ENCODE data around the gene CACYBP. TPM values are rescaled to one million over a fixed set of nuclear protein-coding genes. Genes with fewer than 3 reads are reported as not detected.

CACYBP gene
- total RNA-seq (100 to 1,000 TPM in 1 of 4 donors, 10 to 100 TPM in 3; 41.3 to 107 (median 85.7) TPM), polyA plus RNA-seq (10 to 100 TPM; 75.7 to 87.1 (median 77.2) TPM)

GRCh38 chr1:174999936-175000696 is at the start of gene CACYBP:
Gene CACYBP, plus strand, starts transcription at chr1:174999947. Its CDS starts 234 bp downstream, at chr1:175000181.
- intact Hi-C loops (cut with DNase I): loop anchor here (2.0 to 10.0 kb wide), 4 partner anchors 23 to 1565 kb away; partner anchors contain the start of genes GAS5, MRPS14, RC3H1 and ZBTB37
- WGBS, 2 donors: 0% methylated on average over 71 of the region's 71 CpGs
- no peak for DNase-seq
- Histone ChIP-seq H3K36me3 (no peaks in the 10 kb centered on the region), H3K27ac (peak within 1 kb of the TSS; percentile 93 to 99 (median 94)), H3K27me3 (no peaks in the 10 kb centered on the region), H3K4me3 (peak within 1 kb of the TSS; percentile 72 to 96 (median 90)), H3K4me1 (peaks cover 0 to 44% (median 26%) of the 10 kb centered on the region in 4 donors), H3K9me3 (no peaks in the 10 kb centered on the region)
- TF ChIP-seq POLR2AphosphoS5 (IDR thresholded peaks at IDR 0.05): peak in 3 of 4 donors; percentile 5 to 85 (median 64)
- TF ChIP-seq EP300 (IDR thresholded peaks at IDR 0.05): no peak

GRCh38 chr1:174953285-174954072 is 46.3 kb upstream of the CACYBP start:
- 23 to 58% methylated on average over 11 of the region's 11 CpGs for WGBS, 2 donors
- intact Hi-C loops (cut with DNase I): no loop called here
- H3K4me3 ChIP-seq: no peak overlapping the region

GRCh38 chr1:174954073-174954460 is 45.7 kb upstream of the CACYBP start:
- intact Hi-C loops (cut with DNase I): no loop called here
- Histone ChIP-seq H3K9me3 (no peaks in the 10 kb centered on the region), H3K4me1 (peaks cover 0 to 12% (median 6%) of the 10 kb centered on the region in 4 donors), H3K36me3 (no peaks in the 10 kb centered on the region), H3K27me3 (no peaks in the 10 kb centered on the region), H3K4me3 (no peak overlapping the region), H3K27ac (peak overlapping the region in 1 of 4 donors; percentile 34)
- no peak for DNase-seq
- TF ChIP-seq CTCF (IDR thresholded peaks at IDR 0.05): no peak
- no peak for TF ChIP-seq EP300 (IDR thresholded peaks at IDR 0.05)
- TF ChIP-seq POLR2AphosphoS5 (IDR thresholded peaks at IDR 0.05): no peak
- no peak for TF ChIP-seq POLR2A (IDR thresholded peaks at IDR 0.05)

More at GRCh38 chr1:174953285-174954072, 46.3 kb upstream of the CACYBP start:
- Histone ChIP-seq H3K36me3 (no peaks in the 10 kb centered on the region), H3K27me3 (no peaks in the 10 kb centered on the region), H3K4me1 (peaks cover 0 to 12% (median 6%) of the 10 kb centered on the region in 4 donors), H3K27ac (peak overlapping the region in 1 of 4 donors; percentile 16), H3K9me3 (no peaks in the 10 kb centered on the region)
- DNase-seq: no peak
- no peak for TF ChIP-seq POLR2A (IDR thresholded peaks at IDR 0.05)
- no peak for TF ChIP-seq CTCF (IDR thresholded peaks at IDR 0.05)
- no peak for TF ChIP-seq EP300 (IDR thresholded peaks at IDR 0.05)
- no peak for TF ChIP-seq POLR2AphosphoS5 (IDR thresholded peaks at IDR 0.05)

GRCh38 chr1:174954671-174955669 is 44.8 kb upstream of the CACYBP start:
- Histone ChIP-seq H3K27me3 (no peaks in the 10 kb centered on the region), H3K27ac (peak overlapping the region in 1 of 4 donors; percentile 34), H3K9me3 (no peaks in the 10 kb centered on the region), H3K36me3 (no peaks in the 10 kb centered on the region), H3K4me1 (peaks cover 0 to 12% (median 6%) of the 10 kb centered on the region in 4 donors), H3K4me3 (no peak overlapping the region)
- intact Hi-C loops (cut with DNase I): no loop called here
- TF ChIP-seq POLR2AphosphoS5 (IDR thresholded peaks at IDR 0.05) (no peak), EP300 (IDR thresholded peaks at IDR 0.05) (no peak), CTCF (IDR thresholded peaks at IDR 0.05) (no peak), POLR2A (IDR thresholded peaks at IDR 0.05) (no peak)
- no peak for DNase-seq
- 31 to 36% methylated on average over 3 of the region's 3 CpGs for WGBS, 2 donors
